Kidney (tissue), 14 donors: Measurements from ENCODE around the gene KLHL3. TPM values are rescaled to one million over a fixed set of nuclear protein-coding genes. Genes with fewer than 3 reads are reported as not detected.

Source experiments
- DNase-seq, 5 donors: peaks; one replicate each; pipeline ENCODE4 v3.0.0-alpha.2; 2013 to 2020
- FAIRE-seq: peaks from 2 replicates; lab custom pipeline; 2012; peaks lifted over from hg19 to GRCh38; lab: Jason Lieb, UNC
- H3K27ac ChIP-seq, 2 donors: one replicate each; pipeline ENCODE4 v1.7.0; 2013; ENCODE audit warnings: low read depth in 2 of 2, low read length in 2 of 2, inconsistent platforms in 1 of 2
- H3K27me3 ChIP-seq: one replicate; pipeline ENCODE4 v1.7.1; 2013; ENCODE audit warnings: low read length, inconsistent platforms; ENCODE audit not compliant: control insufficient read depth, insufficient read depth
- H3K36me3 ChIP-seq, 3 donors: one replicate each; pipeline versions ENCODE4 v1.7.0 to v1.7.1; 2013; ENCODE audit warnings: low read length in 3 of 3, control low read depth in 1 of 3, inconsistent platforms in 1 of 3; ENCODE audit not compliant: insufficient read depth in 3 of 3, control insufficient read depth in 2 of 3
- H3K4me1 ChIP-seq, 3 donors: one replicate each; pipeline versions ENCODE4 v1.7.0 to v1.7.1; 2013; ENCODE audit warnings: low read length in 3 of 3, inconsistent platforms in 1 of 3, low read depth in 1 of 3; ENCODE audit not compliant: control insufficient read depth in 2 of 3, insufficient read depth in 2 of 3
- H3K4me3 ChIP-seq, 3 donors: one replicate each; pipeline versions ENCODE4 v1.7.0 to v1.8.1; 2013; ENCODE audit warnings: low read length in 3 of 3, control low read depth in 1 of 3, inconsistent platforms in 1 of 3
- H3K9ac ChIP-seq, 3 donors: one replicate each; pipeline versions ENCODE4 v1.7.0 to v1.7.1; 2013; ENCODE audit warnings: low read length in 3 of 3, control low read depth in 1 of 3, inconsistent platforms in 1 of 3
- H3K9me3 ChIP-seq, 3 donors: one replicate each; pipeline versions ENCODE4 v1.7.0 to v1.7.1; 2013; ENCODE audit warnings: low read length in 3 of 3, control low read depth in 1 of 3, inconsistent platforms in 1 of 3; ENCODE audit not compliant: control insufficient read depth in 2 of 3, insufficient read depth in 1 of 3
- CTCF ChIP-seq: IDR thresholded peaks from 3 replicates; pipeline ENCODE4 v1.5.1; 2012; ENCODE audit warnings: mild to moderate bottlenecking, moderate library complexity, borderline replicate concordance; ENCODE audit not compliant: insufficient read depth; ENCODE audit errors: extremely low read depth
- intact Hi-C: fragments of 100-400 bp; cut with DNase I; formaldehyde crosslinking; loops from one replicate; pipeline ENCODE4 v1.11.1; 2022
- polyA plus RNA-seq: library from polyadenylated mRNA; stranded (reverse); fragments of 350-450 nt; fragmentation: Illumina TruSeq; extraction: RNeasy Lipid Tissue Mini Kit (QIAGEN cat#74804); gene quantifications from one replicate; pipeline ENCODE4 v1.2.3, GENCODE V29; 2014; ENCODE audit warnings: low read depth, low replicate concordance; ENCODE audit not compliant: insufficient read depth
- total RNA-seq: library from RNA; stranded (reverse); fragmentation: NEBNext Ultra II Directional; extraction: Animal tissue kit (Norgen Biotek cat#: 25700); gene quantifications from one replicate; pipeline ENCODE4 v1.2.1, GENCODE V29; 2021
- donor health status: control.
- donor health status: control.
- donor health status: control.
- donor health status: control.
- donor health status: control.
- donor health status: DM: yes; HTN: yes; CAD: no.
- donor health status: Normal renal cell carcinoma (clear cell type).

The KLHL3 gene
- total and polyA plus RNA-seq, 2 donors from 2014 or later, result 8.6 to 15.0 TPM

- H3K9me3 ChIP-seq, result peaks cover 0 to 2% (median 0%) of the 10 kb centered on the region in 3 donors
- FAIRE-seq (no peak), DNase-seq (peak in 2 of 5 donors; percentile 35 to 49)
- H3K9ac ChIP-seq, result peak overlapping the region in 1 of 3 donors; percentile 5
- no peaks in the 10 kb centered on the region for H3K27me3 ChIP-seq
- intact Hi-C loops, result no loop called here
- TF ChIP-seq CTCF, result no peak
- H3K27ac ChIP-seq, result peak overlapping the region; percentile 35 to 79
- no peaks in the 10 kb centered on the region for H3K36me3 ChIP-seq
- H3K4me1 ChIP-seq, result peaks cover 0 to 18% (median 2%) of the 10 kb centered on the region in 3 donors
- peak overlapping the region in 1 of 3 donors; percentile 76 for H3K4me3 ChIP-seq
Measured at GRCh38 chr5:137733006-137733405, 2.9 kb downstream of the KLHL3 start.

GRCh38 chr5:137731176-137731575, 4.7 kb downstream of the KLHL3 start:
- no peak overlapping the region for H3K9ac ChIP-seq
- no peak for DNase-seq
- H3K36me3 ChIP-seq, result no peaks in the 10 kb centered on the region
- H3K27ac ChIP-seq, result no peak overlapping the region
- no peak for FAIRE-seq
- H3K9me3 ChIP-seq, result no peaks in the 10 kb centered on the region
- intact Hi-C loops, result no loop called here
- no peaks in the 10 kb centered on the region for H3K27me3 ChIP-seq
- H3K4me1 ChIP-seq, result peaks cover 0 to 16% (median 0%) of the 10 kb centered on the region in 3 donors
- H3K4me3 ChIP-seq, result no peak overlapping the region
- TF ChIP-seq CTCF, result no peak

- Histone ChIP-seq H3K27me3 (no peaks in the 10 kb centered on the region), H3K36me3 (no peaks in the 10 kb centered on the region), H3K4me3 (no peak overlapping the region), H3K27ac (no peak overlapping the region), H3K9me3 (no peaks in the 10 kb centered on the region), H3K9ac (peak overlapping the region in 1 of 3 donors; percentile 1), H3K4me1 (peaks cover 0 to 9% (median 0%) of the 10 kb centered on the region in 3 donors)
- intact Hi-C loops, result no loop called here
- DNase-seq (no peak), FAIRE-seq (no peak)
- TF ChIP-seq CTCF, result no peak
Measured at GRCh38 chr5:137730336-137730735, 5.6 kb downstream of the KLHL3 start.

GRCh38 chr5:137728048-137728447, 7.8 kb downstream of the KLHL3 start:
- DNase-seq, result no peak
- Histone ChIP-seq H3K9me3 (no peaks in the 10 kb centered on the region), H3K4me3 (no peak overlapping the region), H3K9ac (no peak overlapping the region), H3K27ac (no peak overlapping the region), H3K27me3 (no peaks in the 10 kb centered on the region), H3K36me3 (no peaks in the 10 kb centered on the region), H3K4me1 (peaks cover 0 to 7% (median 0%) of the 10 kb centered on the region in 3 donors)
- intact Hi-C loops, result loop anchor here (10.0 kb wide), 1 partner anchor 63 kb away; no protein-coding TSS in a partner anchor
- FAIRE-seq, result no peak
- peak; percentile 14 for TF ChIP-seq CTCF
